ENCODE measurements around the gene PLET1.

PLET1 gene

GRCh38 chr11:112289588-112290492 lies 29.2 kb upstream of the PLET1 start:
- no peaks in the 10 kb centered on the region for H3K36me3 ChIP-seq
- H3K9ac ChIP-seq: peak overlapping the region; percentile 30 to 77 (median 69); a peak in 21 of 22 replicates
- no peaks in the 10 kb centered on the region for H4K20me1 ChIP-seq
- H3K4me1 ChIP-seq: peaks cover 0 to 26% (median 10%) of the 10 kb centered on the region in 10 experiments; a peak in 13 of 20 replicates
- no peaks in the 10 kb centered on the region for H3K9me3 ChIP-seq (replicated peaks in 1 of 11)
- no peak for TF ChIP-seq Cebpa-rat (IDR thresholded peaks at IDR 0.05)
- peak overlapping the region; percentile 85 to 98 (median 93) for H3K4me2 ChIP-seq
- H3K4me3 ChIP-seq: peak overlapping the region; percentile 55 to 72 (median 64)
- H3K27me3 ChIP-seq: peaks cover 0 to 7% (median 0%) of the 10 kb centered on the region in 11 experiments; a peak in 2 of 22 replicates
- H3K27ac ChIP-seq: peak overlapping the region in 5 of 11 experiments; percentile 16 to 42 (median 20); a peak in 6 of 22 replicates

GRCh38 chr11:112288021-112288420 lies 27.4 kb upstream of the PLET1 start:
- Histone ChIP-seq H4K20me1 (no peaks in the 10 kb centered on the region), H3K4me2 (no peak overlapping the region), H3K4me1 (peaks cover 0 to 26% (median 11%) of the 10 kb centered on the region in 10 experiments; a peak in 14 of 20 replicates), H3K27ac (no peak overlapping the region), H3K9me3 (replicated peaks in 1 of 11) (no peaks in the 10 kb centered on the region), H3K9ac (no peak overlapping the region), H3K27me3 (peaks cover 0 to 7% (median 0%) of the 10 kb centered on the region in 11 experiments; a peak in 2 of 22 replicates), H3K36me3 (no peaks in the 10 kb centered on the region), H3K4me3 (no peak overlapping the region)
- TF ChIP-seq Cebpa-rat (IDR thresholded peaks at IDR 0.05): no peak

GRCh38 chr11:112285841-112286311 lies 25.2 kb upstream of the PLET1 start:
- peak overlapping the region in 3 of 11 experiments; percentile 20 to 51 (median 30); a peak in 2 of 22 replicates for H3K4me2 ChIP-seq

GRCh38 chr11:112281726-112282125 lies 21.1 kb upstream of the PLET1 start:
- no peak for TF ChIP-seq Cebpa-rat (IDR thresholded peaks at IDR 0.05)
- Histone ChIP-seq H3K27ac (no peak overlapping the region), H3K4me3 (no peak overlapping the region), H3K27me3 (no peaks in the 10 kb centered on the region), H3K4me1 (peaks cover 11 to 52% (median 37%) of the 10 kb centered on the region in 10 experiments; a peak in 19 of 20 replicates), H3K4me2 (peak overlapping the region in 4 of 11 experiments; percentile 13 to 38 (median 22); a peak in 5 of 22 replicates), H3K36me3 (no peaks in the 10 kb centered on the region), H3K9ac (no peak overlapping the region), H4K20me1 (no peaks in the 10 kb centered on the region), H3K9me3 (replicated peaks in 1 of 11) (no peaks in the 10 kb centered on the region)

More at GRCh38 chr11:112285841-112286311, 25.2 kb upstream of the PLET1 start:
- Histone ChIP-seq H4K20me1 (no peaks in the 10 kb centered on the region), H3K27ac (peak overlapping the region in 3 of 11 experiments; percentile 14 to 33 (median 30); a peak in 3 of 22 replicates), H3K4me3 (no peak overlapping the region), H3K36me3 (no peaks in the 10 kb centered on the region), H3K4me1 (peaks cover 4 to 33% (median 16%) of the 10 kb centered on the region in 10 experiments; a peak in 16 of 20 replicates), H3K9me3 (replicated peaks in 1 of 11) (no peaks in the 10 kb centered on the region), H3K27me3 (peaks cover 0 to 6% (median 0%) of the 10 kb centered on the region in 11 experiments; a peak in 2 of 22 replicates), H3K9ac (no peak overlapping the region)
- no peak for TF ChIP-seq Cebpa-rat (IDR thresholded peaks at IDR 0.05)

GRCh38 chr11:112280268-112281126 lies 19.8 kb upstream of the PLET1 start:
- TF ChIP-seq Cebpa-rat (IDR thresholded peaks at IDR 0.05): no peak
- Histone ChIP-seq H3K4me2 (peak overlapping the region; percentile 86 to 97 (median 94)), H3K4me1 (peaks cover 11 to 59% (median 49%) of the 10 kb centered on the region in 10 experiments; a peak in 19 of 20 replicates), H4K20me1 (no peaks in the 10 kb centered on the region), H3K9ac (peak overlapping the region; percentile 21 to 74 (median 59); a peak in 19 of 22 replicates), H3K9me3 (replicated peaks in 1 of 11) (no peaks in the 10 kb centered on the region), H3K27me3 (no peaks in the 10 kb centered on the region), H3K36me3 (no peaks in the 10 kb centered on the region), H3K4me3 (peak overlapping the region; percentile 52 to 73 (median 64)), H3K27ac (peak overlapping the region in 8 of 11 experiments; percentile 18 to 61 (median 42); a peak in 9 of 22 replicates)

- Histone ChIP-seq H3K27ac (peak overlapping the region in 5 of 11 experiments; percentile 18 to 61 (median 43); a peak in 5 of 22 replicates), H3K36me3 (no peaks in the 10 kb centered on the region), H3K9me3 (replicated peaks in 1 of 11) (no peaks in the 10 kb centered on the region), H3K4me3 (peak overlapping the region; percentile 52 to 73 (median 64)), H3K27me3 (no peaks in the 10 kb centered on the region), H3K9ac (peak overlapping the region; percentile 21 to 74 (median 59); a peak in 16 of 22 replicates), H3K4me1 (peaks cover 11 to 62% (median 48%) of the 10 kb centered on the region in 10 experiments; a peak in 19 of 20 replicates), H4K20me1 (no peaks in the 10 kb centered on the region), H3K4me2 (peak overlapping the region; percentile 86 to 97 (median 94))
- no peak for TF ChIP-seq Cebpa-rat (IDR thresholded peaks at IDR 0.05)
Observed at GRCh38 chr11:112279901-112280267, 19.2 kb upstream of the PLET1 start.

GRCh38 chr11:112278803-112279202 lies 18.1 kb upstream of the PLET1 start:
- Histone ChIP-seq H3K9ac (peak overlapping the region in 1 of 11 experiments; percentile 7; a peak in 1 of 22 replicates), H4K20me1 (no peaks in the 10 kb centered on the region), H3K27me3 (no peaks in the 10 kb centered on the region), H3K9me3 (replicated peaks in 1 of 11) (no peaks in the 10 kb centered on the region), H3K4me2 (peak overlapping the region in 8 of 11 experiments; percentile 6 to 97 (median 92); a peak in 12 of 22 replicates), H3K27ac (no peak overlapping the region), H3K4me3 (no peak overlapping the region), H3K36me3 (no peaks in the 10 kb centered on the region), H3K4me1 (peaks cover 11 to 70% (median 46%) of the 10 kb centered on the region in 10 experiments; a peak in 19 of 20 replicates)
- no peak for TF ChIP-seq Cebpa-rat (IDR thresholded peaks at IDR 0.05)

- Histone ChIP-seq H3K4me3 (no peak overlapping the region), H4K20me1 (no peaks in the 10 kb centered on the region), H3K4me1 (peaks cover 11 to 64% (median 46%) of the 10 kb centered on the region in 10 experiments; a peak in 19 of 20 replicates), H3K27me3 (no peaks in the 10 kb centered on the region), H3K9ac (no peak overlapping the region), H3K4me2 (peak overlapping the region in 9 of 11 experiments; percentile 27 to 97 (median 50); a peak in 18 of 22 replicates), H3K36me3 (no peaks in the 10 kb centered on the region), H3K27ac (no peak overlapping the region), H3K9me3 (replicated peaks in 1 of 11) (peaks cover 0 to 7% (median 0%) of the 10 kb centered on the region in 11 experiments; a peak in 2 of 22 replicates)
- no peak for TF ChIP-seq Cebpa-rat (IDR thresholded peaks at IDR 0.05)
Observed at GRCh38 chr11:112277941-112278340, 17.3 kb upstream of the PLET1 start.
